Mammary epithelial cell (primary cell): ENCODE measurements around the gene SYNE4.

ENCODE experiments used
- CTCF ChIP-seq, 2 donors: IDR thresholded peaks in 1 of 2; conservative IDR thresholded peaks in 1 of 2; 2 replicates each; pipeline ENCODE4 v1.5.1; 2011 to 2012; ENCODE audit warnings: inconsistent platforms in 2 of 2, low read length in 2 of 2, mild to moderate bottlenecking in 2 of 2, control low read depth in 1 of 2, low read depth in 1 of 2; ENCODE audit not compliant: insufficient read depth in 1 of 2; ENCODE audit errors: extremely low read depth in 1 of 2
- EZH2 ChIP-seq: IDR thresholded peaks from 2 replicates; pipeline ENCODE4 v1.6.1; 2012; ENCODE audit warnings: low read length, inconsistent platforms, borderline replicate concordance

- no peak for TF ChIP-seq CTCF (conservative IDR thresholded peaks at IDR 0.05 in 1 of 2, IDR thresholded peaks at IDR 0.05 in 1 of 2; ENCODE audit: extremely low read depth in 1 of 2, insufficient read depth in 1 of 2, low read depth in 1 of 2, low read length in 2 of 2)
- TF ChIP-seq EZH2, result no peak
These were observed at the start of gene SYNE4 for GRCh38 chr19:36008336-36008978.
